Measurements from ENCODE around the gene PFKFB2.

PFKFB2 gene

DNA sequence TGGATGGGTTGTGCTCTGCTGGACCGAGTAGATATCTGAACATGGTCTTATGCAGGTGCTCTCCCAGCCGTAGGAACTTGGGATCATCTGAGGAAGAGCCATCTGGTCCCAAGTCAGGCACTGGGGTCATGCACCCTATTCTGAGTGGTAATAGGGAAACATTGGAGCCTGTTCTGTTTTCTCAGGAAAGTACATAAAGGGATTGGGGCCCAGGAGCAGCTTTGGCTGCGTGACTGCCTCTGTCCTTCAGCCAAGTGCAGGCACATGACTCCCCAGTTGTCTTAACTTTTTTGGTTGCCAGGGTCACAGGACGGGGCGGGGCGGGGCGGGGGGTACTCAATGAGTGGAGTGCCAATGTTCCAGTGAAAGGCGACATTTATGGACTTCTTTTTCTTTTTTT is 11.5 kb downstream of the PFKFB2 start:
- no peak for DNase-seq
- Histone ChIP-seq H3K27me3 (peaks cover 8% of the 10 kb centered on the region), H3K9me3 (no peaks in the 10 kb centered on the region), H3K4me1 (no peaks in the 10 kb centered on the region), H3K4me3 (ENCODE audit: low read depth, low read length) (no peak overlapping the region), H3K36me3 (no peaks in the 10 kb centered on the region)
- TF ChIP-seq, protein P1, sequence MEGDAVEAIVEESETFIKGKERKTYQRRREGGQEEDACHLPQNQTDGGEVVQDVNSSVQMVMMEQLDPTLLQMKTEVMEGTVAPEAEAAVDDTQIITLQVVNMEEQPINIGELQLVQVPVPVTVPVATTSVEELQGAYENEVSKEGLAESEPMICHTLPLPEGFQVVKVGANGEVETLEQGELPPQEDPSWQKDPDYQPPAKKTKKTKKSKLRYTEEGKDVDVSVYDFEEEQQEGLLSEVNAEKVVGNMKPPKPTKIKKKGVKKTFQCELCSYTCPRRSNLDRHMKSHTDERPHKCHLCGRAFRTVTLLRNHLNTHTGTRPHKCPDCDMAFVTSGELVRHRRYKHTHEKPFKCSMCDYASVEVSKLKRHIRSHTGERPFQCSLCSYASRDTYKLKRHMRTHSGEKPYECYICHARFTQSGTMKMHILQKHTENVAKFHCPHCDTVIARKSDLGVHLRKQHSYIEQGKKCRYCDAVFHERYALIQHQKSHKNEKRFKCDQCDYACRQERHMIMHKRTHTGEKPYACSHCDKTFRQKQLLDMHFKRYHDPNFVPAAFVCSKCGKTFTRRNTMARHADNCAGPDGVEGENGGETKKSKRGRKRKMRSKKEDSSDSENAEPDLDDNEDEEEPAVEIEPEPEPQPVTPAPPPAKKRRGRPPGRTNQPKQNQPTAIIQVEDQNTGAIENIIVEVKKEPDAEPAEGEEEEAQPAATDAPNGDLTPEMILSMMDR (IDR thresholded peaks at IDR 0.05; ENCODE audit: low read depth, low read length) = no peak

DNA sequence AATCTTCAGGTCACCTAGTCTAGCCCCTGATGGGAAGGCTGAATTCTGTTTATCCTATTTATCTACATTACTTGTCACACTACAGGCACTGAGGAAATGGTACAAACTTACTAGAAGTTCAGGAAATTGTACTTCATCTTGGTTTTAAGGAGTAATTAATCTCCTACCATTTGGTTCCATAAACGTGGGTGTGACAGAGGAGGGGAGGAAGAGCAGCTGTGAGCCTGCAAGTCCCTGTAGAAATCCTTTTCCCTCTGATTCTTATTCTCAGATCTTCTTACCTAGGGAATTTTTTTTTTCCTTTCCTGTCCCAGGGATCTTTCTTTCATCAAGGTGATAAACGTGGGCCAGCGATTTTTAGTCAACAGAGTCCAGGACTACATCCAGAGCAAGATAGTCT is 14.1 kb downstream of the PFKFB2 start:
- no peaks in the 10 kb centered on the region for H3K9me3 ChIP-seq
- no peaks in the 10 kb centered on the region for H3K4me1 ChIP-seq
- no peak overlapping the region for H3K4me3 ChIP-seq (ENCODE audit: low read depth, low read length)
- H3K27me3 ChIP-seq = peaks cover 21% of the 10 kb centered on the region
- TF ChIP-seq, protein P1 (IDR thresholded peaks at IDR 0.05; ENCODE audit: low read depth, low read length) = no peak
- DNase-seq = no peak
- no peaks in the 10 kb centered on the region for H3K36me3 ChIP-seq

DNA sequence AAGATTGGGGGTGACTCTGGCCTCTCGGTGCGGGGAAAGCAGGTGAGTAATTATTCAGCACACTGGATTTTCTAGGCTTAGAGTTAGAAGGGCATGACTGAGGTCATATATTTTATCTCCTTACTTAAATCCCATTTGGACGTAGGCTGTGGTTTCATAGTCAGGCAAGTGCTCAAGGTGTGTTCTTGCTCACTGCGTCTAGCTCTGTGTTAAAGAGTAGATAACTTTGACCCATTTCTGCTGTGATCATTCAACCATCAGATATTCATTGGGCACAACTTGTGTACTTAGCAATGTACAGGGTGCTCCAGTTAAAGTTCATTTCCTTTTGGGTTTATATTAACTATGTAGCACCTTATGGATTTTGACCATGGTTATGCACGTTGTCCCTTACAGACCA is 14.6 kb downstream of the PFKFB2 start:
- DNase-seq = no peak
- Histone ChIP-seq H3K4me3 (ENCODE audit: low read depth, low read length) (no peak overlapping the region), H3K36me3 (no peaks in the 10 kb centered on the region), H3K4me1 (no peaks in the 10 kb centered on the region), H3K27me3 (peaks cover 25% of the 10 kb centered on the region), H3K9me3 (no peaks in the 10 kb centered on the region)
- TF ChIP-seq, protein P1 (IDR thresholded peaks at IDR 0.05; ENCODE audit: low read depth, low read length) = no peak

DNA sequence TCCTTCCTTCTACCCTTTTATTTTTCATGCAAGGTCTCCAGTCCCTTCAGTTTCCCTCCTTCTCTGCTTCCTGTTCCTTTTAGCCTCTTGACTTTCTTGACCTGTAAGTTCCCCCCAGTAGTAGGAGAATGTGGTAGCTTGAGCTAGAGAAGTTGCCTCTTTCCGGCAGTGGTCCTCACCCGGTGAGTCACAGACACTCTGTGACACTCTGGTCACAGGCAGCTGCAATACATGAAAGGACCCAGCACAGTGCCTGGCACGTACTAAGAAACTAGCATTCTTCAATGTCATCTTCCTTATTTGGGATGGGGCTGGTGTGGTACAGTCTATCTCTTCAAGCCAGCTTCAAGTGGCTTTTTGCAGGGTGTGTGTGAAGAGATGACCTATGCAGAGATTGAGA is 16.0 kb downstream of the PFKFB2 start:
- TF ChIP-seq, protein P1 (IDR thresholded peaks at IDR 0.05; ENCODE audit: low read depth, low read length) = no peak
- Histone ChIP-seq H3K4me1 (no peaks in the 10 kb centered on the region), H3K4me3 (ENCODE audit: low read depth, low read length) (no peak overlapping the region), H3K27me3 (peaks cover 31% of the 10 kb centered on the region), H3K9me3 (no peaks in the 10 kb centered on the region), H3K36me3 (no peaks in the 10 kb centered on the region)
- no peak for DNase-seq

DNA sequence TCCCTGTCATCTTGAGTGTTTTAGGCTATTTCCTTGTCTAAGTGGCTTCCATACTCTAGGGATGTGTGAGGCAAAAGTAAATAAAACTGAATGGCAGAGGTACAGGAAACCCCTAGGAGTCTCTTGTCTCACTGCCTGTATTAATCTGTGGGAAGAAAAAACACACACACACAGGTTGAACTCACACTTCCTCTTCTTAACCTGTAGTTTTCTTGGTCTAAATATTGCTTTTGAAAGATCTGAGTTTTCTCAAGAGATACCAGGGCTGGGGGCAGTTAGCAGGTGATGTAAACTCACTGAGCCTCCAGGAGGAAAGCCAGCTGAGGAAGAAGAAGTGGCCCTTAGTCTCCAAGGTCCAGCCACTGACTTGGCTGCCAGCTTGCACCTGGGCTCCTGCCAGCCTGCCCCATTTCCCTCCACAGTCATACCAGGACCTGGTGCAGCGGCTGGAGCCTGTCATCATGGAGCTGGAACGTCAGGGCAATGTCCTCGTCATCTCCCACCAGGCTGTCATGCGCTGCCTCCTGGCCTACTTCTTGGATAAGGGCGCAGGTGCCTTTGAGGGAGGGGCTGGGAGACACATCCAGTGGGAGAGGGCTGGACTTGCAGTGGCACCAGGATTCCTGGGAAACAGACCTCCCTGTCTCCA is 16.9 kb downstream of the PFKFB2 start:
- H3K4me3 ChIP-seq (ENCODE audit: low read depth, low read length) = no peak overlapping the region
- peaks cover 40% of the 10 kb centered on the region for H3K27me3 ChIP-seq
- H3K36me3 ChIP-seq = no peaks in the 10 kb centered on the region
- TF ChIP-seq, protein P1 (IDR thresholded peaks at IDR 0.05; ENCODE audit: low read depth, low read length) = no peak
- no peaks in the 10 kb centered on the region for H3K9me3 ChIP-seq
- H3K4me1 ChIP-seq = no peaks in the 10 kb centered on the region
- DNase-seq = no peak

DNA sequence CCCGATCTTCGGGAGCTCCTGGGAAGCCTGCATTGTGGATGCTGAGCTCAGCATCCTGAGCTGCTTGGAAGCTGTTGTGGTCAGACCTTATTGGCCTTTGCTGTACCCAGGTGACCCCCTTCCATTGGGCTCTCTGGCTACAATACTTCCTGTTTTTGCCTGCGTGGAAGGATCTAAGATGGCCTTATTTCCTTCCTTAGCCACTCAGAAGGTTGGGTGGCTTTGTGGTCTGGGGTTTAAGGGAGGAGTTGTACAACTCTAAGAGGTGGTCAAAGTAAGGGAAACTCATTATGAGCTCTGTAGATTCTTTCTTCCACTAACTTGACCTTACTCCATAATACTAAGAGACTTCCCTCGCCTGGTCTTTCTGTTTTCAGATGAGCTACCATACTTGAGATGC is 17.7 kb downstream of the PFKFB2 start:
- DNase-seq = no peak
- TF ChIP-seq, protein P1 (IDR thresholded peaks at IDR 0.05; ENCODE audit: low read depth, low read length) = no peak
- Histone ChIP-seq H3K4me1 (no peaks in the 10 kb centered on the region), H3K36me3 (no peaks in the 10 kb centered on the region), H3K4me3 (ENCODE audit: low read depth, low read length) (no peak overlapping the region), H3K27me3 (peaks cover 46% of the 10 kb centered on the region), H3K9me3 (no peaks in the 10 kb centered on the region)

Data from BE2C (cell line).